Smooth muscle cell (in vitro differentiated cells): Measurements from ENCODE around the gene GAL3ST2. TPM values are rescaled to one million over a fixed set of nuclear protein-coding genes. Genes with fewer than 3 reads are reported as not detected.

Experiments used
- DNase-seq: peaks from one replicate; lab custom pipeline; 2025; ENCODE audit not compliant: unreplicated experiment; lab: John Stamatoyannopoulos, UW
- H2AFZ ChIP-seq: fragments of 200-600 bp; sonication (generic); 2 replicates; pipeline ENCODE4 v1.6.0; 2016; ENCODE audit warnings: antibody characterized with exemption, low read depth, mild to moderate bottlenecking
- H3F3A ChIP-seq: fragments of 200-600 bp; sonication (generic); 2 replicates; pipeline ENCODE4 v1.6.0; 2017; ENCODE audit warnings: antibody characterized with exemption, low read depth
- H3K27ac ChIP-seq: fragments of 200-600 bp; sonication (generic); 2 replicates; pipeline ENCODE4 v1.5.1; 2016; ENCODE audit warnings: low read depth, mild to moderate bottlenecking
- H3K27me3 ChIP-seq: fragments of 200-600 bp; sonication (generic); 2 replicates; pipeline ENCODE4 v1.6.1; 2016; ENCODE audit warnings: low read depth, mild to moderate bottlenecking
- H3K36me3 ChIP-seq: fragments of 200-600 bp; sonication (generic); 2 replicates; pipeline ENCODE4 v1.5.1; 2016; ENCODE audit warnings: low read depth
- H3K4me1 ChIP-seq: fragments of 200-600 bp; sonication (generic); 2 replicates; pipeline ENCODE4 v1.5.1; 2016; ENCODE audit warnings: low read depth
- H3K4me2 ChIP-seq: fragments of 200-600 bp; sonication (generic); 2 replicates; pipeline ENCODE4 v1.6.0; 2016; ENCODE audit warnings: mild to moderate bottlenecking
- H3K4me3 ChIP-seq: fragments of 200-600 bp; sonication (generic); 2 replicates; pipeline ENCODE4 v1.5.1; 2016; ENCODE audit warnings: mild to moderate bottlenecking
- H3K79me2 ChIP-seq: fragments of 200-600 bp; sonication (generic); 2 replicates; pipeline ENCODE4 v1.6.0; 2016; ENCODE audit warnings: low read depth, mild to moderate bottlenecking
- H3K9ac ChIP-seq: fragments of 200-600 bp; sonication (generic); 2 replicates; pipeline ENCODE4 v1.6.0; 2016; ENCODE audit warnings: low read depth
- H3K9me3 ChIP-seq: fragments of 200-600 bp; sonication (generic); replicated peaks from 2 replicates; pipeline ENCODE4 v1.5.1; 2016; ENCODE audit warnings: low read depth
- H4K20me1 ChIP-seq: fragments of 200-600 bp; sonication (generic); 2 replicates; pipeline ENCODE4 v1.6.0; 2016; ENCODE audit warnings: low read depth
- CTCF ChIP-seq: fragments of 200-600 bp; sonication (generic); IDR thresholded peaks from 2 replicates; pipeline ENCODE4 v1.5.1; 2017; ENCODE audit warnings: borderline replicate concordance, mild to moderate bottlenecking, antibody characterized with exemption; ENCODE audit not compliant: insufficient read depth, poor library complexity, severe bottlenecking
- WGBS: methylation state at CpG from one replicate; pipeline ENCODE4 v1.1.7; 2016; ENCODE audit warnings: low lambda C conversion rate; 5-methylcytosine and 5-hydroxymethylcytosine counted together
- polyA plus RNA-seq: library from polyadenylated mRNA; unstranded; fragments of >200 nt; fragmentation: Nextera tagmentation; extraction: Ambion mirVana; gene quantifications from 2 replicates; pipeline ENCODE4 v1.2.1, GENCODE V29; 2016
- total RNA-seq: library from RNA; depleted of rRNA; stranded (reverse); fragments of >200 nt; gene quantifications from 2 replicates; pipeline ENCODE4 v1.2.3, GENCODE V29; 2014

The GAL3ST2 gene
- total and polyA plus RNA-seq, 2 experiments from 2014 or later, result 0.34 TPM; not detected in 1

DNA sequence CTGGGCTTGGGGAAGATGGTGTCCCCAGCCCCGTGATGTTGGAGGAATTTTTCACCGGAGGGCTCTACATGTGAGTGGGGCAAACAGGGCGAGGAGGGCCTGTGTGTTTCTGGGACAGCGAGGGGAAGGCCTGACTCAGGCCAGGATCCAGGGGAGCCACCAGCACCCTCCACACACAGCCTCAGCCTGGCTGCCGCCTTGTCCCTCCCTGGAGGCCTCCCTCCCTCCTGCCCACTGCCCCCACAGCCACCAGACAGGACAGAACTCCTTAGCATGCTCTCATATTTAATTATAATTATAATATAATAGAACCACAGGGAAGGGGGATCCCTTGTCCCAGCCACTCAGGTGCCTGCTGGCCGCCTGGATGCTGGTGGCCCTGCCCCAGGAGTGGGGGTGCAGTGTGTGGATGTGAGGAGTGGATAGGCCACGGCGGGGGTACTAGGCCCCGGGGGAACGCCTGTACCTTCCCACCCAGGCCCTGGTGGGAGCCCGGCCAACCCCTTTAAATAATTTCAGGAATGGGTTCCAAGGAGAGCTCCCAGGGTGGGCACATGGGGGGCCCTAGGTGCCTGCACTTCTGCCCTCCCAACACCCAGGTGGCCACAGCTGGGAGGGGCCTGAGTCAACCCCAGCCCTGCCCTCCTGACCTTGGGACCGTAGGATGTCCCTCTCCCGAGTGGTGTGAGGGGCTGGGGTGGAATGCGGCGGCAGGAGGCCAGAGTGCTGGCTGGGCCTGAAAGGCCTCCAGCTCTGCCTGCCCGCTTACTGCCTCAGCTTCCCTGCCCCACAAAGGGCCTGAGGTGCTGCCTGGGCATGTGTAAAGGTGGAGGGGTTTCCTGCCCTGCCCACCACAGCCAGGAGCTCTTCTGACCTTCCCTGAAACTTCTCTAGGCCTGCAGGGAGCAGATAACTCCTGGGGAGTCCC is 73.3 kb downstream of the GAL3ST2 start:
- H3K27me3 ChIP-seq, result no peaks in the 10 kb centered on the region
- no peaks in the 10 kb centered on the region for H3K79me2 ChIP-seq
- no peak overlapping the region for H2AFZ ChIP-seq
- H3F3A ChIP-seq, result no peaks in the 10 kb centered on the region
- H3K36me3 ChIP-seq, result no peaks in the 10 kb centered on the region
- H3K9me3 ChIP-seq, result no peaks in the 10 kb centered on the region
- no peak overlapping the region for H3K27ac ChIP-seq
- no peak for DNase-seq
- H3K4me2 ChIP-seq, result no peak overlapping the region
- WGBS, result 86% methylated on average over 14 of the region's 16 CpGs
- no peaks in the 10 kb centered on the region for H4K20me1 ChIP-seq
- no peak overlapping the region for H3K4me3 ChIP-seq
- no peaks in the 10 kb centered on the region for H3K4me1 ChIP-seq
- no peak overlapping the region for H3K9ac ChIP-seq
- no peak for TF ChIP-seq CTCF

- Histone ChIP-seq H3K79me2 (no peaks in the 10 kb centered on the region), H4K20me1 (no peaks in the 10 kb centered on the region), H3K4me1 (no peaks in the 10 kb centered on the region), H3K9me3 (no peaks in the 10 kb centered on the region), H3K4me3 (no peak overlapping the region), H3K27me3 (no peaks in the 10 kb centered on the region), H2AFZ (no peak overlapping the region), H3K36me3 (no peaks in the 10 kb centered on the region), H3K27ac (no peak overlapping the region), H3K9ac (no peak overlapping the region), H3K4me2 (no peak overlapping the region), H3F3A (no peaks in the 10 kb centered on the region)
- no peak for TF ChIP-seq CTCF
- 95% methylated on average over 27 of the region's 27 CpGs for WGBS
- no peak for DNase-seq
Observed at GRCh38 chr2:241850544-241851324, 74.1 kb downstream of the GAL3ST2 start.

GRCh38 chr2:241851325-241852115 is 74.9 kb downstream of the GAL3ST2 start:
- H3K27me3 ChIP-seq, result no peaks in the 10 kb centered on the region
- 97% methylated on average over 26 of the region's 26 CpGs for WGBS
- H3K9me3 ChIP-seq, result no peaks in the 10 kb centered on the region

More at GRCh38 chr2:241851325-241852115, 74.9 kb downstream of the GAL3ST2 start:
- H3K36me3 ChIP-seq, result no peaks in the 10 kb centered on the region
- no peaks in the 10 kb centered on the region for H3F3A ChIP-seq
- H4K20me1 ChIP-seq, result no peaks in the 10 kb centered on the region
- TF ChIP-seq CTCF, result no peak
- no peak overlapping the region for H3K4me3 ChIP-seq
- no peak overlapping the region for H2AFZ ChIP-seq
- H3K27ac ChIP-seq, result no peak overlapping the region
- no peak overlapping the region for H3K4me2 ChIP-seq
- H3K4me1 ChIP-seq, result no peaks in the 10 kb centered on the region
- H3K79me2 ChIP-seq, result no peaks in the 10 kb centered on the region
- DNase-seq, result no peak
- H3K9ac ChIP-seq, result no peak overlapping the region
